AG04450 (cell line): ENCODE results near the gene FTH1. TPM values are rescaled to one million over a fixed set of nuclear protein-coding genes. Genes with fewer than 3 reads are reported as not detected.

ENCODE experiments used
- CTCF ChIA-PET: fragments of 300-600, 350-600 bp; formaldehyde crosslinking; extraction: SDS; loops from one replicate; lab custom pipeline; 2022; ENCODE audit warnings: antibody characterized with exemption, inconsistent platforms; lab: Charles Lee
- POLR2A ChIA-PET: fragments of 350-600 bp; formaldehyde crosslinking; extraction: SDS; loops from one replicate; lab custom pipeline; 2021; ENCODE audit warnings: antibody characterized with exemption, inconsistent platforms; lab: Yijun Ruan, JAX
- DNase-seq: peaks from one replicate; pipeline ENCODE4 v3.0.0-alpha.2; 2011; ENCODE audit warnings: low read depth, low spot score
- H3K27ac ChIP-seq: one replicate; pipeline ENCODE4 v1.5.1; 2012; ENCODE audit warnings: low read depth, low read length, control low read depth
- H3K27me3 ChIP-seq: one replicate; pipeline ENCODE4 v1.6.0; 2012; ENCODE audit warnings: low read length; ENCODE audit not compliant: control insufficient read depth, insufficient read depth
- H3K4me3 ChIP-seq: 2 replicates; pipeline ENCODE4 v1.5.1; 2011; ENCODE audit warnings: mild to moderate bottlenecking, low read depth, low read length, control low read depth
- H3K9me3 ChIP-seq: 2 replicates; pipeline ENCODE4 v1.5.1; 2012; ENCODE audit warnings: low read length; ENCODE audit not compliant: control insufficient read depth, insufficient read depth
- CTCF ChIP-seq: IDR thresholded peaks from 2 replicates; pipeline ENCODE4 v1.5.1; 2011; ENCODE audit warnings: low read depth, low read length, control low read depth, inconsistent platforms
- polyA plus RNA-seq: library from polyadenylated mRNA; depleted of rRNA; stranded (reverse); fragments of >200 nt; gene quantifications from 2 replicates; pipeline ENCODE4 v1.2.3, GENCODE V29; 2011

The FTH1 gene
- polyA plus RNA-seq, 1 experiment = 3,294 TPM

- H3K9me3 ChIP-seq = no peaks in the 10 kb centered on the region; the same call in 1 of the 2 replicates
- ChIA-PET POLR2A (interaction anchor here (0.5 to 2.3 kb wide), 7 partner anchors 14 to 51 kb away, joined by 3 to 32 read pairs (median 4); partner anchors contain the start of gene FTH1), CTCF (interaction anchor here (0.6 to 8.6 kb wide), 50 partner anchors 9 to 678 kb away, joined by 3 to 345 read pairs (median 6); partner anchors contain the start of genes FEN1, INCENP and TMEM258)
- H3K27ac ChIP-seq = no peak overlapping the region
- TF ChIP-seq CTCF = no peak
- no peak overlapping the region for H3K4me3 ChIP-seq
- DNase-seq = no peak
- peaks cover 13% of the 10 kb centered on the region for H3K27me3 ChIP-seq
Measured at GRCh38 chr11:61948505-61948904, 18.9 kb downstream of the FTH1 start.

- Histone ChIP-seq H3K27me3 (peaks cover 13% of the 10 kb centered on the region), H3K4me3 (no peak overlapping the region), H3K27ac (no peak overlapping the region), H3K9me3 (no peaks in the 10 kb centered on the region; the same call in 1 of the 2 replicates)
- ChIA-PET CTCF (interaction anchor here (0.6 to 8.6 kb wide), 52 partner anchors 8 to 257 kb away, joined by 3 to 345 read pairs (median 5); partner anchors contain the start of genes FEN1, INCENP and TMEM258), POLR2A (interaction anchor here (0.7 to 1.5 kb wide), 7 partner anchors 24 to 134 kb away, joined by 3 to 7 read pairs (median 4); no protein-coding TSS in a partner anchor)
- no peak for DNase-seq
- peak; percentile 99 for TF ChIP-seq CTCF
Measured at GRCh38 chr11:61947486-61948210, 19.8 kb downstream of the FTH1 start.

GRCh38 chr11:61946894-61947293, 20.5 kb downstream of the FTH1 start:
- H3K4me3 ChIP-seq = no peak overlapping the region
- H3K27ac ChIP-seq = no peak overlapping the region
- no peak for TF ChIP-seq CTCF
- no peak for DNase-seq
- H3K27me3 ChIP-seq = peaks cover 13% of the 10 kb centered on the region
- ChIA-PET POLR2A (interaction anchor here (0.7 to 1.5 kb wide), 4 partner anchors 26 to 135 kb away, joined by 3 to 7 read pairs (median 4); no protein-coding TSS in a partner anchor), CTCF (interaction anchor here (0.6 to 8.6 kb wide), 30 partner anchors 7 to 188 kb away, joined by 3 to 345 read pairs (median 6); no protein-coding TSS in a partner anchor)
- H3K9me3 ChIP-seq = no peaks in the 10 kb centered on the region; the same call in 1 of the 2 replicates

- POLR2A ChIA-PET = interaction anchor here (0.6 kb wide), 1 partner anchor 13 kb away, joined by 3 read pairs; no protein-coding TSS in a partner anchor
- no peak for TF ChIP-seq CTCF
- Histone ChIP-seq H3K4me3 (no peak overlapping the region), H3K27ac (no peak overlapping the region), H3K27me3 (peaks cover 13% of the 10 kb centered on the region), H3K9me3 (no peaks in the 10 kb centered on the region)
- CTCF ChIA-PET = interaction anchor here (3.5 to 8.6 kb wide), 3 partner anchors 45 to 148 kb away, joined by 64 to 345 read pairs (median 177); no protein-coding TSS in a partner anchor
- no peak for DNase-seq
Measured at GRCh38 chr11:61945191-61945590, 22.2 kb downstream of the FTH1 start.

- no peak overlapping the region for H3K4me3 ChIP-seq
- POLR2A ChIA-PET = no interaction called here
- H3K27ac ChIP-seq = no peak overlapping the region
Measured at GRCh38 chr11:61940466-61940865, 27.0 kb downstream of the FTH1 start.

More at GRCh38 chr11:61940466-61940865, 27.0 kb downstream of the FTH1 start:
- Histone ChIP-seq H3K9me3 (peaks cover 11% of the 10 kb centered on the region), H3K27me3 (peaks cover 18% of the 10 kb centered on the region)
- no peak for DNase-seq
- CTCF ChIA-PET = interaction anchor here (0.7 to 4.4 kb wide), 3 partner anchors 14 to 141 kb away, joined by 3 to 27 read pairs (median 3); no protein-coding TSS in a partner anchor
- no peak for TF ChIP-seq CTCF
